OCI-LY7 (cell line): Measurements from ENCODE around the gene GNPDA1. TPM values are rescaled to one million over a fixed set of nuclear protein-coding genes. Genes with fewer than 3 reads are reported as not detected.

Experiments
- BruUV-seq: library from RNA; stranded (reverse); fragments of 400-500 nt; replicated peaks from 2 replicates; lab custom pipeline; 2021; lab: Mats Ljungman, UMichigan
- CTCF ChIA-PET: fragments of 300-600 bp; sonication (Branson Sonifier 250); formaldehyde crosslinking; loops from one replicate; lab custom pipeline; 2022; ENCODE audit warnings: antibody characterized with exemption; ENCODE audit not compliant: unreplicated experiment; lab: Charles Lee
- POLR2A ChIA-PET: fragments of 300-600 bp; sonication (Branson Sonifier 250); formaldehyde crosslinking; loops from one replicate; lab custom pipeline; 2022; ENCODE audit warnings: antibody characterized with exemption; lab: Charles Lee
- DNase-seq: peaks from one replicate; pipeline ENCODE4 v3.0.0-alpha.2; 2015; ENCODE audit warnings: low spot score
- H2AFZ ChIP-seq: fragments of 200-600 bp; sonication (generic), shearing (Covaris generic); 2 replicates; pipeline ENCODE4 v1.6.1; 2014; ENCODE audit warnings: mild to moderate bottlenecking, antibody characterized with exemption, low read length, moderate library complexity
- H3K27ac ChIP-seq: fragments of 200-600 bp; sonication (generic); 2 replicates; pipeline ENCODE4 v1.5.1; 2014; ENCODE audit warnings: mixed run types, low read depth, mild to moderate bottlenecking, moderate library complexity, low read length, inconsistent platforms; ENCODE audit not compliant: poor library complexity, severe bottlenecking
- H3K36me3 ChIP-seq: fragments of 200-600 bp; sonication (generic); 2 replicates; pipeline ENCODE4 v1.6.1; 2014; ENCODE audit warnings: mild to moderate bottlenecking, antibody characterized with exemption, low read length, moderate library complexity, mixed read lengths; ENCODE audit not compliant: insufficient read depth
- H3K4me1 ChIP-seq: fragments of 200-600 bp; sonication (generic); 2 replicates; pipeline ENCODE4 v1.5.1; 2014; ENCODE audit warnings: mild to moderate bottlenecking, low read length; ENCODE audit not compliant: insufficient read depth, poor library complexity, severe bottlenecking
- H3K4me2 ChIP-seq: fragments of 200-600 bp; sonication (generic); 2 replicates; pipeline ENCODE4 v1.6.1; 2014; ENCODE audit warnings: mild to moderate bottlenecking, low read length
- H3K4me3 ChIP-seq: fragments of 200-600 bp; sonication (generic); 2 replicates; pipeline ENCODE4 v1.5.1; 2014; ENCODE audit warnings: mild to moderate bottlenecking, low read depth, low read length; ENCODE audit not compliant: poor library complexity, severe bottlenecking
- H3K79me2 ChIP-seq: fragments of 200-600 bp; sonication (generic); 2 replicates; pipeline ENCODE4 v1.6.1; 2016; ENCODE audit warnings: low read depth, mild to moderate bottlenecking, low read length, moderate library complexity, mixed read lengths; ENCODE audit not compliant: insufficient read depth
- H3K9me2 ChIP-seq: fragments of 200-600 bp; sonication (generic); 2 replicates; pipeline ENCODE4 v1.6.1; 2016; ENCODE audit warnings: mild to moderate bottlenecking, low read length, mixed read lengths; ENCODE audit not compliant: insufficient read depth
- H3K9me3 ChIP-seq: fragments of 200-600 bp; sonication (generic); 2 replicates; pipeline ENCODE4 v1.6.1; 2014; ENCODE audit warnings: mild to moderate bottlenecking, mixed run types, low read length, mixed read lengths
- H4K20me1 ChIP-seq: fragments of 200-600 bp; sonication (generic); 2 replicates; pipeline ENCODE4 v1.6.1; 2014; ENCODE audit warnings: mild to moderate bottlenecking, antibody characterized with exemption, low read length, moderate library complexity, mixed read lengths; ENCODE audit not compliant: insufficient read depth
- CTCF ChIP-seq: fragments of 200-600 bp; sonication (generic); conservative IDR thresholded peaks from 2 replicates; pipeline ENCODE4 v1.5.1; 2014; ENCODE audit warnings: mild to moderate bottlenecking, antibody characterized with exemption, low read length, moderate library complexity, mixed read lengths
- EZH2phosphoT487 ChIP-seq: fragments of 200-600 bp; sonication (generic); IDR thresholded peaks from 2 replicates; pipeline ENCODE4 v1.6.1; 2018; ENCODE audit warnings: low read depth, borderline replicate concordance, mild to moderate bottlenecking, mixed run types, antibody characterized with exemption, low read length, moderate library complexity, mixed read lengths
- intact Hi-C: fragments of 100-400 bp; cut with micrococcal nuclease; formaldehyde crosslinking; loops from one replicate; pipeline ENCODE4 v1.10.0; 2022; ENCODE audit not compliant: unreplicated experiment
- total RNA-seq, 2 experiments: library from RNA; depleted of rRNA in 1 of 2; stranded (reverse); fragments of >200 nt in 1 of 2; shearing (Covaris generic) in 1 of 2; gene quantifications; 2 replicates each; pipeline ENCODE4 v1.2.3, GENCODE V29; 2014 to 2022

Gene GNPDA1
- total RNA-seq, 2 experiments from 2014 or later: 20.2 to 23.1 TPM

- ChIA-PET POLR2A (interaction anchor here (0.6 to 1.5 kb wide), 5 partner anchors 41 to 497 kb away, joined by 3 to 7 read pairs (median 3); partner anchors contain the start of gene DELE1), CTCF (no interaction called here)
- intact Hi-C loops: no loop called here
These were observed 49.1 kb downstream of the GNPDA1 start for GRCh38 chr5:141963701-141964100.

GRCh38 chr5:141961466-141961865 is 51.4 kb downstream of the GNPDA1 start:
- Histone ChIP-seq H3K4me1 (peaks cover 45% of the 10 kb centered on the region), H4K20me1 (no peaks in the 10 kb centered on the region), H3K9me2 (no peaks in the 10 kb centered on the region), H3K4me3 (no peak overlapping the region), H3K79me2 (no peaks in the 10 kb centered on the region), H2AFZ (peak overlapping the region; percentile 89), H3K9me3 (no peaks in the 10 kb centered on the region), H3K27ac (peak overlapping the region; percentile 27), H3K36me3 (no peaks in the 10 kb centered on the region), H3K4me2 (peak overlapping the region; percentile 72)
- BruUV-seq: no TSS peak
- no peak for TF ChIP-seq CTCF
- TF ChIP-seq EZH2phosphoT487: no peak
- intact Hi-C loops: no loop called here
- POLR2A ChIA-PET: interaction anchor here (0.6 to 2.7 kb wide), 10 partner anchors 8 to 295 kb away, joined by 3 to 20 read pairs (median 6); partner anchors contain the start of genes DELE1 and RNF14
- no peak for DNase-seq
- CTCF ChIA-PET: interaction anchor here (0.7 to 2.4 kb wide), 10 partner anchors 8 to 297 kb away, joined by 3 to 19 read pairs (median 4); partner anchors contain the start of gene RNF14

More at GRCh38 chr5:141963701-141964100, 49.1 kb downstream of the GNPDA1 start:
- TF ChIP-seq CTCF (no peak), EZH2phosphoT487 (no peak)
- Histone ChIP-seq H3K4me3 (no peak overlapping the region), H3K27ac (no peak overlapping the region), H2AFZ (peak overlapping the region; percentile 31; the same call in 1 of the 2 replicates), H3K4me2 (no peak overlapping the region), H3K9me2 (no peaks in the 10 kb centered on the region), H3K36me3 (no peaks in the 10 kb centered on the region), H4K20me1 (no peaks in the 10 kb centered on the region), H3K9me3 (no peaks in the 10 kb centered on the region), H3K4me1 (peaks cover 55% of the 10 kb centered on the region), H3K79me2 (no peaks in the 10 kb centered on the region)
- BruUV-seq: no TSS peak
- no peak for DNase-seq
